H1 (cell line): ENCODE measurements around the gene DMPK. TPM values are rescaled to one million over a fixed set of nuclear protein-coding genes. Genes with fewer than 3 reads are reported as not detected.

Source experiments
- CTCF ChIA-PET: fragments of 300-600 bp; sonication (Branson Sonifier 250); formaldehyde crosslinking; loops from one replicate; lab custom pipeline; 2021; ENCODE audit not compliant: partially characterized antibody; lab: Charles Lee
- POLR2A ChIA-PET: fragments of 300-600 bp; sonication (Branson Sonifier 250); formaldehyde crosslinking; loops from one replicate; lab custom pipeline; 2021; ENCODE audit warnings: inconsistent platforms; ENCODE audit not compliant: partially characterized antibody; lab: Charles Lee
- DNase-seq, 2 experiments: peaks; one replicate each; pipeline versions ENCODE4 v3.0.0 to v3.0.0-alpha.2; 2010 to 2022; ENCODE audit warnings: low spot score in 2 of 2, low read depth in 1 of 2, mixed read lengths in 1 of 2
- FAIRE-seq: peaks from 2 replicates; lab custom pipeline; 2011; peaks lifted over from hg19 to GRCh38; lab: Jason Lieb, UNC
- H2AFZ ChIP-seq: 2 replicates; pipeline ENCODE4 v1.8.1; 2012; ENCODE audit warnings: low read length, inconsistent platforms
- H2AK5ac ChIP-seq: 2 replicates; pipeline ENCODE4 v1.6.1; 2013; ENCODE audit warnings: low read depth, low read length
- H2BK120ac ChIP-seq: replicated peaks from 2 replicates; pipeline ENCODE3; 2013; ENCODE audit warnings: low read depth, low read length, inconsistent platforms
- H2BK12ac ChIP-seq: 2 replicates; pipeline ENCODE4 v1.6.1; 2013; ENCODE audit warnings: low read depth, low read length
- H2BK15ac ChIP-seq: 2 replicates; pipeline ENCODE4 v1.6.1; 2013; ENCODE audit warnings: low read length
- H2BK20ac ChIP-seq: 2 replicates; pipeline ENCODE4 v1.6.1; 2013; ENCODE audit warnings: low read length
- H2BK5ac ChIP-seq: 2 replicates; pipeline ENCODE4 v1.6.1; 2013; ENCODE audit warnings: low read depth, low read length
- H3K14ac ChIP-seq: 2 replicates; pipeline ENCODE4 v1.6.1; 2013; ENCODE audit warnings: inconsistent platforms; ENCODE audit not compliant: insufficient read length
- H3K18ac ChIP-seq: 2 replicates; pipeline ENCODE4 v1.6.1; 2013; ENCODE audit warnings: low read length; ENCODE audit errors: extremely low read depth
- H3K23ac ChIP-seq: 2 replicates; pipeline ENCODE4 v1.6.1; 2013; ENCODE audit warnings: inconsistent platforms; ENCODE audit not compliant: insufficient read length
- H3K23me2 ChIP-seq: 2 replicates; pipeline ENCODE4 v1.6.1; 2013; ENCODE audit warnings: low read depth, low read length
- H3K27ac ChIP-seq: 2 replicates; pipeline ENCODE4 v1.6.1; 2011; ENCODE audit warnings: low read depth, low read length, inconsistent platforms
- H3K27me3 ChIP-seq, 4 experiments: replicated peaks in 1 of 4; 1 replicate in 1 of 4; 2 replicates in 3 of 4; pipeline versions ENCODE4 v1.6.1 to v1.8.1; 2011 to 2013; ENCODE audit warnings: low read length in 3 of 4, mild to moderate bottlenecking in 3 of 4, inconsistent platforms in 2 of 4, mixed read lengths in 2 of 4, moderate library complexity in 1 of 4; ENCODE audit not compliant: control insufficient read depth in 3 of 4, insufficient read depth in 3 of 4; ENCODE audit errors: extremely low read depth in 1 of 4
- H3K36me3 ChIP-seq, 4 experiments: 2 replicates each; pipeline versions ENCODE4 v1.6.1 to v1.8.1; 2011 to 2013; ENCODE audit warnings: mild to moderate bottlenecking in 4 of 4, low read length in 3 of 4, moderate library complexity in 2 of 4, control low read depth in 1 of 4, inconsistent platforms in 1 of 4; ENCODE audit not compliant: insufficient read depth in 4 of 4, control insufficient read depth in 2 of 4
- H3K4ac ChIP-seq: replicated peaks from 2 replicates; pipeline ENCODE3; 2013; ENCODE audit warnings: low read length, low read depth, mixed read lengths, inconsistent platforms; ENCODE audit not compliant: insufficient read length
- H3K4me1 ChIP-seq, 4 experiments: replicated peaks in 1 of 4; 1 replicate in 1 of 4; 2 replicates in 3 of 4; pipeline versions ENCODE4 v1.6.1 to v1.8.1; 2011 to 2013; ENCODE audit warnings: low read length in 3 of 4, inconsistent platforms in 2 of 4, mixed read lengths in 1 of 4; ENCODE audit not compliant: insufficient read depth in 4 of 4, control insufficient read depth in 3 of 4
- H3K4me2 ChIP-seq, 2 experiments: 2 replicates each; pipeline versions ENCODE4 v1.6.1 to v1.8.1; 2011 to 2013; ENCODE audit warnings: low read depth in 2 of 2, low read length in 2 of 2, control low read depth in 1 of 2, inconsistent platforms in 1 of 2, mild to moderate bottlenecking in 1 of 2; ENCODE audit not compliant: insufficient read depth in 1 of 2
- H3K4me3 ChIP-seq, 4 experiments: fragments of 200-600, 300-600 bp in 1 of 4; sonication (generic), shearing (Covaris generic), sonication (Bioruptor Twin) in 1 of 4; 2 replicates each; pipeline versions ENCODE4 v1.5.1 to v1.8.1; 2011 to 2016; ENCODE audit warnings: low read length in 4 of 4, low read depth in 3 of 4, control low read depth in 2 of 4, inconsistent platforms in 2 of 4, mild to moderate bottlenecking in 2 of 4, mixed read lengths in 1 of 4, moderate library complexity in 1 of 4; ENCODE audit not compliant: insufficient read depth in 2 of 4; ENCODE audit errors: extremely low read depth in 1 of 4
- H3K56ac ChIP-seq: replicated peaks from 2 replicates; pipeline ENCODE3; 2013; ENCODE audit warnings: low read depth, mild to moderate bottlenecking, mixed read lengths, low read length, inconsistent platforms; ENCODE audit not compliant: insufficient read length
- H3K79me1 ChIP-seq: 2 replicates; pipeline ENCODE4 v1.6.1; 2013; ENCODE audit warnings: low read depth, low read length, control low read depth
- H3K79me2 ChIP-seq, 2 experiments: 2 replicates each; pipeline versions ENCODE4 v1.6.1 to v1.8.1; 2012 to 2013; ENCODE audit warnings: low read length in 2 of 2, mild to moderate bottlenecking in 2 of 2, inconsistent platforms in 1 of 2; ENCODE audit not compliant: insufficient read depth in 2 of 2, control insufficient read depth in 1 of 2
- H3K9ac ChIP-seq, 4 experiments: replicated peaks in 1 of 4; 1 replicate in 1 of 4; 2 replicates in 3 of 4; pipeline versions ENCODE4 v1.6.1 to v1.8.1; 2011 to 2013; ENCODE audit warnings: low read depth in 3 of 4, low read length in 3 of 4, control low read depth in 2 of 4, mild to moderate bottlenecking in 2 of 4, moderate library complexity in 2 of 4, inconsistent platforms in 1 of 4; ENCODE audit errors: extremely low read depth in 1 of 4
- H3K9me3 ChIP-seq, 2 experiments: 2 replicates each; pipeline versions ENCODE4 v1.6.1 to v1.8.1; 2012 to 2013; ENCODE audit warnings: mild to moderate bottlenecking in 2 of 2, moderate library complexity in 2 of 2, control low read depth in 1 of 2, inconsistent platforms in 1 of 2, low read depth in 1 of 2, low read length in 1 of 2, mixed read lengths in 1 of 2; ENCODE audit not compliant: insufficient read depth in 2 of 2
- H4K20me1 ChIP-seq, 2 experiments: replicated peaks in 1 of 2; 2 replicates each; pipeline versions ENCODE3 to v1.8.1; 2011 to 2013; ENCODE audit warnings: inconsistent platforms in 2 of 2, low read length in 2 of 2, mild to moderate bottlenecking in 1 of 2; ENCODE audit not compliant: insufficient read depth in 2 of 2, control insufficient read depth in 1 of 2
- H4K5ac ChIP-seq: 2 replicates; pipeline ENCODE4 v1.6.1; 2013; ENCODE audit warnings: low read length, low read depth, mixed read lengths, inconsistent platforms; ENCODE audit not compliant: insufficient read length
- H4K8ac ChIP-seq: 2 replicates; pipeline ENCODE4 v1.8.0; 2013; ENCODE audit warnings: mild to moderate bottlenecking, moderate library complexity, low read length, inconsistent platforms; ENCODE audit not compliant: insufficient read depth; ENCODE audit errors: extremely low read depth
- H4K91ac ChIP-seq: replicated peaks from 2 replicates; pipeline ENCODE3; 2013; ENCODE audit warnings: low read length, mixed read lengths, inconsistent platforms; ENCODE audit not compliant: insufficient read length
- ASH2L ChIP-seq: fragments of 200-600, 300-600 bp; sonication (generic); IDR thresholded peaks from one replicate; pipeline ENCODE4 v1.7.1; 2017; ENCODE audit warnings: low read length
- ATF2 ChIP-seq: IDR thresholded peaks from 2 replicates; pipeline ENCODE4 v1.6.1; 2012; ENCODE audit warnings: low read length, inconsistent platforms
- CHD2 ChIP-seq: IDR thresholded peaks from 2 replicates; pipeline ENCODE4 v1.6.1; 2012; ENCODE audit warnings: low read length, improper control_type of control experiment
- HDAC6 ChIP-seq: IDR thresholded peaks from one replicate; pipeline ENCODE4 v1.7.1; 2012; ENCODE audit warnings: low read depth, mild to moderate bottlenecking, inconsistent platforms, low read length, moderate library complexity
- RXRA ChIP-seq: IDR thresholded peaks from 2 replicates; pipeline ENCODE4 v1.6.1; 2011; ENCODE audit warnings: low read depth, mild to moderate bottlenecking, low read length, moderate library complexity; ENCODE audit not compliant: insufficient read depth
- SIN3A ChIP-seq, 2 experiments: IDR thresholded peaks in 1 of 2; conservative IDR thresholded peaks in 1 of 2; 2 replicates each; pipeline ENCODE4 v1.6.1; 2011 to 2012; ENCODE audit warnings: low read length in 2 of 2, improper control_type of control experiment in 1 of 2, low read depth in 1 of 2, mild to moderate bottlenecking in 1 of 2
- SIX5 ChIP-seq: IDR thresholded peaks from 2 replicates; pipeline ENCODE4 v1.6.1; 2011; ENCODE audit warnings: mild to moderate bottlenecking, low read depth, low read length
- TAF1 ChIP-seq: IDR thresholded peaks from 2 replicates; pipeline ENCODE4 v1.6.1; 2011; ENCODE audit warnings: mild to moderate bottlenecking, low read depth, low read length
- YY1 ChIP-seq: IDR thresholded peaks from 2 replicates; pipeline ENCODE4 v1.6.1; 2011; ENCODE audit warnings: low read depth, mild to moderate bottlenecking, low read length
- WGBS, 2 experiments: shearing (Covaris generic) in 1 of 2; methylation state at CpG; one replicate each; pipeline versions ENCODE4 v1.1.6 to v1.1.7; 2013 to 2015; ENCODE audit warnings: low lambda C conversion rate in 2 of 2, mixed read lengths in 2 of 2, inconsistent platforms in 1 of 2, low coverage in 1 of 2, missing lambda C conversion rate in 1 of 2; ENCODE audit not compliant: insufficient replicate concordance in 2 of 2, insufficient coverage in 1 of 2, insufficient read length in 1 of 2; ENCODE audit errors: extremely low coverage in 1 of 2, missing lambda C conversion rate in 1 of 2; 5-methylcytosine and 5-hydroxymethylcytosine counted together
- polyA plus RNA-seq, 7 experiments: library from polyadenylated mRNA; depleted of rRNA in 3 of 7; stranded (reverse) in 5 of 7; unstranded in 2 of 7; fragments of >200 nt in 5 of 7; fragments of 200-250 nt in 2 of 7; gene quantifications; 1 replicate in 5 of 7; 2 replicates in 1 of 7; 4 replicates in 1 of 7; pipeline versions ENCODE4 v1.2.1 to v1.2.3, GENCODE V29; 2011 to 2013; ENCODE audit warnings: missing spikeins in 2 of 7, mixed read lengths in 2 of 7
- total RNA-seq: library from RNA; stranded (reverse); fragmentation: NEBNext Ultra II Directional; extraction: Animal tissue kit (Norgen Biotek cat#: 25700); gene quantifications from 2 replicates; pipeline ENCODE4 v1.2.1, GENCODE V29; 2021

DMPK gene
- total and polyA plus RNA-seq, 2 of the 8 experiments (the other 6 are each of a cell fraction or from before 2014, with no cell fraction given), result 13.7 to 27.4 TPM

- no peak overlapping the region for H4K5ac ChIP-seq
- TF ChIP-seq ATF2 (no peak), HDAC6 (no peak), ASH2L (no peak), YY1 (no peak), SIN3A (conservative IDR thresholded peaks at IDR 0.05 in 1 of 2, IDR thresholded peaks at IDR 0.05 in 1 of 2; ENCODE audit: low read depth in 1 of 2, low read length in 2 of 2) (no peak), CHD2 (no peak), RXRA (no peak), SIX5 (no peak), TAF1 (no peak)
- H2BK20ac ChIP-seq, result no peak overlapping the region
- no peaks in the 10 kb centered on the region for H3K79me2 ChIP-seq
- H2BK15ac ChIP-seq, result no peak overlapping the region
- H3K9me3 ChIP-seq, result no peaks in the 10 kb centered on the region
- H4K20me1 ChIP-seq, result peaks cover 5 to 16% of the 10 kb centered on the region in 2 experiments
- CTCF ChIA-PET, result interaction anchor here (1.2 to 5.3 kb wide), 4 partner anchors 8 to 42 kb away, joined by 3 to 42 read pairs (median 7); no protein-coding TSS in a partner anchor
- H2BK120ac ChIP-seq, result no peak overlapping the region
- H3K4me2 ChIP-seq, result no peak overlapping the region
- no peak overlapping the region for H4K91ac ChIP-seq
- FAIRE-seq (no peak), DNase-seq (no peak)
- H2BK5ac ChIP-seq, result no peak overlapping the region; the same call in 1 of the 2 replicates
- no peak overlapping the region for H2BK12ac ChIP-seq
- peaks cover 47 to 72% (median 69%) of the 10 kb centered on the region in 4 experiments for H3K36me3 ChIP-seq
- H3K27ac ChIP-seq, result no peak overlapping the region; the same call in 1 of the 2 replicates
- no peak overlapping the region for H3K23ac ChIP-seq
- no peak overlapping the region for H4K8ac ChIP-seq
- no peak overlapping the region for H3K18ac ChIP-seq
- H3K4me1 ChIP-seq, result no peaks in the 10 kb centered on the region
- H3K9ac ChIP-seq, result no peak overlapping the region
- 91% methylated on average over 8 of the region's 8 CpGs; no CpG with 5 or more reads in 1 of the 2 experiments for WGBS, 2 experiments
- no peak overlapping the region for H2AK5ac ChIP-seq
- no peaks in the 10 kb centered on the region for H3K27me3 ChIP-seq
- no peak overlapping the region for H3K56ac ChIP-seq
- H3K14ac ChIP-seq, result no peak overlapping the region
- no peak overlapping the region for H2AFZ ChIP-seq
- no peaks in the 10 kb centered on the region; the same call in 1 of the 2 replicates for H3K79me1 ChIP-seq
- 0 out of 2 replicates have a peak, but pooled peaks cover 1% of the 10 kb centered on the region for H3K23me2 ChIP-seq
- POLR2A ChIA-PET, result interaction anchor here (1.2 to 3.0 kb wide), 6 partner anchors 9 to 133 kb away, joined by 3 to 11 read pairs (median 6); partner anchors contain the start of genes RSPH6A, SNRPD2 and SYMPK
- no peak overlapping the region for H3K4me3 ChIP-seq
- H3K4ac ChIP-seq, result no peak overlapping the region
Observed at GRCh38 chr19:45825263-45825605, 42.9 kb upstream of the DMPK start.
